Neuron (in vitro differentiated cells): ENCODE measurements around the gene MIOX.
"Not testable (repeated sequence)": the region's sequence is repeated elsewhere in the genome, so short reads cannot be mapped to it uniquely, and the experiment has no call there.

Experiments
- H2AFZ ChIP-seq: one replicate; pipeline ENCODE4 v1.6.1; 2013; ENCODE audit warnings: low read depth, mild to moderate bottlenecking, inconsistent platforms, low read length, moderate library complexity
- H3K27me3 ChIP-seq: one replicate; pipeline ENCODE4 v1.6.1; 2013; ENCODE audit warnings: low read length; ENCODE audit not compliant: insufficient read depth
- H3K36me3 ChIP-seq: one replicate; pipeline ENCODE4 v1.6.1; 2013; ENCODE audit warnings: low read length; ENCODE audit not compliant: insufficient read depth
- H3K4me1 ChIP-seq: one replicate; pipeline ENCODE4 v1.6.1; 2013; ENCODE audit warnings: low read length; ENCODE audit not compliant: insufficient read depth
- H3K4me3 ChIP-seq: 2 replicates; pipeline ENCODE4 v1.5.1; 2013; ENCODE audit warnings: mild to moderate bottlenecking, low read length, moderate library complexity
- H3K9me3 ChIP-seq: one replicate; pipeline ENCODE4 v1.6.1; 2013; ENCODE audit warnings: low read length

Gene MIOX

DNA sequence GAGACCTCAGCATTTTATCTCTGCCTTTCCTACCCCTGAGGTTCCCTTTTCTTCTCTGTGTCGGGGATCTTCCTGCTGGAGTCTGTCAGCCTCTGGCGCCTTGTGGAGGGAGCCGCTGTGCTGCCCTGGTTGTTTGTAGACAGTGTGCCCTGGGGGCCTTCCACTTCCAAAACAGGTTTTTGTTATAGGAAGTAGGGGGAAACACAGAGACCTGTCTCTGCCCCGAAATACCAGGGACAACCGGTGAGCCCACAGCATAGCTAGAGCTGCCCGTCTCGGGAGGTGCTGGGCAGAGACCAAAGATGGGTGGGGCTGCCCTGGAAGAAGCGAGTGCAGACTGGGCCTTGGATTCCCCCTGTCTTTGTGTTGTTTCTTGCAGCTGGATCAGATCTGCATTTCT is 29.4 kb downstream of the MIOX start:
- no peaks in the 10 kb centered on the region for H3K9me3 ChIP-seq
- H3K4me1 ChIP-seq, result no peaks in the 10 kb centered on the region
- H3K4me3 ChIP-seq, result no peak overlapping the region
- H3K27me3 ChIP-seq, result no peaks in the 10 kb centered on the region
- H2AFZ ChIP-seq, result no peak overlapping the region
- peaks cover 57% of the 10 kb centered on the region for H3K36me3 ChIP-seq

DNA sequence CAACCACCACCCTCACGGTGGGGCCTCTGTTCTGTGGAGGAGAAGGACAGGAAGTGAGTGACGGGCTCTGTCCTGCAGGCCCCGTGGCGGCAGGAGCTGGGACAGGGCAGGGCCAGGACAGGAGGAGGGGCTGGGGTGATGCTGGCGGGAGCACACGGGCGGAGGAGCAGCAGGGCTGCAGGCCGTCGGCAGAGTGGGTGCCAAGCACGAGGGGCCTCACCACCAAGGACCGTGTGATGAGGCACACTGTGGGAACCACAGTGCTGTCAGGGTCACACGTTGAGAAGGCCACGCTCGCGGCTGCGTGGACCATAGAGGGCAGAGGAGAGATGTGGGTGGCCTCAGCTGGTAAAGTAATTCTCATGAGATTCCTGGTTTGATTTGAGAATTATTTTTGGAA is 30.2 kb downstream of the MIOX start:
- Histone ChIP-seq H3K4me3 (no peak overlapping the region), H3K27me3 (no peaks in the 10 kb centered on the region), H3K36me3 (peaks cover 64% of the 10 kb centered on the region), H3K9me3 (no peaks in the 10 kb centered on the region), H2AFZ (no peak overlapping the region), H3K4me1 (no peaks in the 10 kb centered on the region)

DNA sequence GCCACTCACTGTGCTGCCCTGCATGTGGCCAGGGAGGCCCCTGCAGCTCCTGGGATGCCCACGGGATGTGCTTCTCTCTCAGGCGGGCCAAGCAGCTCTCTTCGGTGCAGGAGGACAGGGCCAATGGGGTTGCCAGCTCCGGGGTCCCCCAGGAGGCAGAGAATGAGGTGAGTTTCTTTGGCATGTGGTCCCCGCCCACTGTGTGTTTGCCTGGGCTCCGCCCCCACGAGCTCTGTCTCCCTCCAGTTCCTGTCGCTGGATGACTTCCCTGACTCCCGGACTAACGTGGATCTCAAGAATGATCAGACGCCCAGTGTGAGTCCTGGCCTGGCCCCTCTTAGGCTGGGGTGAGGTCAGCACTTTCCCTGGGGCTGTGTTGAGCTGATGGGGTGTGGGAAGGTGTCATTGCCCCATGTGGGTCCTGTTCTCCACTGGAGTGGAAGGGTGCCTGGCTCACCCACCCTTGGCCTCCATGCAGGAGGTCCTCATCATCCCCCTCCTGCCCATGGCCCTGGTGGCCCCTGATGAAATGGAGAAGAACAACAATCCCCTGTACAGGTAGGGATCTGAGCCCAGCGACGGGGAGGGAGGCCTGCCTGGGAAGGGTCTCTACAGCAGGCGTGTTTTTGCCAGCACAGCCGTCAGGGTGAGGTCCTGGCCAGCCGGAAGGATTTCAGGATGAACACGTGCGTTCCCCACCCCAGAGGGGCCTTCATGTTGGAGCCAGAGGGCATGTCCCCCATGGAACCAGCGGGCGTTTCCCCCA is 31.0 kb downstream of the MIOX start:
- Histone ChIP-seq H3K4me1 (no peaks in the 10 kb centered on the region), H3K9me3 (no peaks in the 10 kb centered on the region), H3K27me3 (no peaks in the 10 kb centered on the region), H3K36me3 (peaks cover 67% of the 10 kb centered on the region), H3K4me3 (no peak overlapping the region), H2AFZ (no peak overlapping the region)

DNA sequence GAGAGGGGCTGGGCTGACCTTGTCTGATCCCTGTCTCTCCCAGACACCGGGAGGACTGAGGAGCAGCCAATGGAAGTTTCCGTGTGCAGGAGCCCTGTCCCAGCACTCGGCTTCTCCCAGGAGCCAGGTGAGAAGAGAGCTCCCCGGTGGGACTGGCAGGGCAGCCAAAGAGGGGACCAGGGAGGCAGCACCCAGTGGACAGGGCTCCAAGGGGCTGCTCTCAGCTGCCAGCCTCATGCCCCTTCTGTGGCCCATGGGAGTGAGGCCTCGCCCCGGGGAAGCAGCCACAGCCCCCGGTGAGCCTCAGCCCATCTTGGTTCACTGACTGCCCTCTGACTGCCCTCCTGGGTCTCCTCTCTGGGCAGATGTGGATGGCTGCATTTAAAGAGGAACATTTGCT is 31.9 kb downstream of the MIOX start:
- Histone ChIP-seq H3K4me3 (no peak overlapping the region), H2AFZ (no peak overlapping the region), H3K4me1 (no peaks in the 10 kb centered on the region), H3K27me3 (no peaks in the 10 kb centered on the region), H3K36me3 (peaks cover 71% of the 10 kb centered on the region), H3K9me3 (no peaks in the 10 kb centered on the region)

DNA sequence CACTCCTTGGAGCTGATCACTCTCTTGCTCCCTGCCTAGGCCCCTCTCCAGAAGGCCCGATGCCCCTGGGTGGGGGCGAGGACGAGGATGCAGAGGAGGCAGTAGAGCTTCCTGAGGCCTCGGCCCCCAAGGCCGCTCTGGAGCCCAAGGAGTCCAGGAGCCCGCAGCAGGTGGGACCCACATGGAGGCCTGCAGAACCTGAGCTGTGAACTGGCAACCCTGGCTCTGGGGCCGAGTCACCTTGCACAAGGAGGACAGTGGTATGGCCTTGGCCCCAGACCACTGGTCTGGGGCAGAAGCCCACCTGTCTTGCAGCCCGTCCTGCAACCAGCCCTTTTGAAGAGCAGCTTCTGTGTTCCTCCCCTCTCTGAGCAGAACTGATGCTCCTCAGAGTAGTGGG is 32.5 kb downstream of the MIOX start:
- Histone ChIP-seq H2AFZ (no peak overlapping the region), H3K4me3 (no peak overlapping the region), H3K27me3 (no peaks in the 10 kb centered on the region), H3K9me3 (no peaks in the 10 kb centered on the region), H3K36me3 (peaks cover 75% of the 10 kb centered on the region), H3K4me1 (peaks cover under 1% of the 10 kb centered on the region)

DNA sequence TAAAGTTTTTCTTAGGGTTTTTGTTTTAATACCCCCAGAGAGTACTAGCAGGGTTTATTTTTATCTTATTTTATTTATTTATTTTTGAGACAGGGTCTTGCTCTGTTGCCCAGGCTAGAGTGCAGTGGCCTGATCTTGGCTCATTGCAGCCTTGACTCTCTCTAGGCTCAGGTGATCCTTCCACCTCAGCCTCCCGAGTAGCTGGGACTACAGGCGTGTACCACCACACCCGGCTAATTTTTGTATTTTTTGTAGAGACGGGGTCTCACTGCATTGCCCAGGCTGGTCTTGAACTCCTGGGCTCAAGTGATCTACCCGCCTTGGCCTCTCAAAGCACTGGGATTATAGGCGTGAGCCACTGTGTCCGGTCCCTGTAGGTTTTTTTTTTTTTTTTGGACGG is 33.5 kb downstream of the MIOX start:
- not testable (repeated sequence) for H3K27me3 ChIP-seq, H3K9me3 ChIP-seq, H3K4me3 ChIP-seq, H2AFZ ChIP-seq
- Histone ChIP-seq H3K4me1 (peaks cover 11% of the 10 kb centered on the region), H3K36me3 (peaks cover 68% of the 10 kb centered on the region)

DNA sequence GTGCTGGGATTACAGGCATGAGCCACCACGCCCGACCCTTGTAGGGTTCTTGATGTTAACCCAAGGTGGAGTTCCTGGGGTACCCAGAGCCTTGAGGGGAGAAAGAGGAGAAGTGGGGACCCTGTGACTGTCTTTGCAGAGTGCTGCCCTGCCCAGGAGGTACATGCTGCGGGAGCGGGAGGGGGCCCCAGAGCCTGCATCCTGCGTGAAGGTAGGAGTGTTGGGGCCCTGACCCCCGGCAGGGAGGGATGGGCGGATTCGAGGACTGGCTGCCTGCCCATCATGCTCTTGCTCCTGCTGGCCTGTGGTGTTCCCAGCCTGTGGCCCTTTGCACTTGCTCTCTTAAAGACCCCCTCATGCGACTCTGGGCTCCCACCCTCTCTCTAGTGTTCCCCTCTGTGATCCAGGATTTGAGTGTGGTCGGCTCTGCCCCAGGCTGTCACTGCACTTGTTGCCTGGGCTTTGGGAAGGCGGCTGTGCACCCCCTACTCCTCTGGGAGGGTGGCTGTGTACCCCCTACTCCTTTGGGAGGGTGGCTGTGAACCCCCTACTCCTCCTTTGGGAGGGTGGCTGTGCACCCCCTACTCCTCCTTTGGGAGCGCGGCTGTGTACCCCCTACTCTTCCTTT is 34.3 kb downstream of the MIOX start:
- H3K36me3 ChIP-seq, result peaks cover 68% of the 10 kb centered on the region
- H2AFZ ChIP-seq, result no peak overlapping the region
- H3K4me3 ChIP-seq, result no peak overlapping the region
- H3K4me1 ChIP-seq, result peaks cover 12% of the 10 kb centered on the region
- no peaks in the 10 kb centered on the region for H3K27me3 ChIP-seq
- H3K9me3 ChIP-seq, result no peaks in the 10 kb centered on the region

DNA sequence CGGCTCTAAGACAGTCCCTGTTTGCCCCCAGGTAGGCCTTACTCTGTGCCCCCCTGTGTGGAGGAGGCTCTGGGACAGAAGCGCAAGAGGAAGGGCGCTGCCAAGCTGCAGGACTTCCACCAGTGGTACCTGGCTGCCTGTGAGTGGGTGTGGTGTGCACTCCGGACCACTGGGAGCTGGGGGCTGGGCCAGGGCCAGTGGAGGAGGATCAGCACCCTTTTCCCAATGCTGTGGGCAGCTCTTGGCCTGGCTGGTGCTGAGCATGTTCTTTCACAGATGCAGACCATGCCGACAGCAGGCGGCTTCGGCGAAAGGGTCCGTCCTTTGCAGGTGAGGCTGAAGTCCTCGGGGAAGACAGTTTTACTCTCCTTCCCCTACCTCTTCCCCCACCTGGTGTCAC is 35.1 kb downstream of the MIOX start:
- Histone ChIP-seq H2AFZ (no peak overlapping the region), H3K36me3 (peaks cover 61% of the 10 kb centered on the region), H3K4me3 (no peak overlapping the region), H3K4me1 (peaks cover 15% of the 10 kb centered on the region), H3K27me3 (no peaks in the 10 kb centered on the region), H3K9me3 (no peaks in the 10 kb centered on the region)

DNA sequence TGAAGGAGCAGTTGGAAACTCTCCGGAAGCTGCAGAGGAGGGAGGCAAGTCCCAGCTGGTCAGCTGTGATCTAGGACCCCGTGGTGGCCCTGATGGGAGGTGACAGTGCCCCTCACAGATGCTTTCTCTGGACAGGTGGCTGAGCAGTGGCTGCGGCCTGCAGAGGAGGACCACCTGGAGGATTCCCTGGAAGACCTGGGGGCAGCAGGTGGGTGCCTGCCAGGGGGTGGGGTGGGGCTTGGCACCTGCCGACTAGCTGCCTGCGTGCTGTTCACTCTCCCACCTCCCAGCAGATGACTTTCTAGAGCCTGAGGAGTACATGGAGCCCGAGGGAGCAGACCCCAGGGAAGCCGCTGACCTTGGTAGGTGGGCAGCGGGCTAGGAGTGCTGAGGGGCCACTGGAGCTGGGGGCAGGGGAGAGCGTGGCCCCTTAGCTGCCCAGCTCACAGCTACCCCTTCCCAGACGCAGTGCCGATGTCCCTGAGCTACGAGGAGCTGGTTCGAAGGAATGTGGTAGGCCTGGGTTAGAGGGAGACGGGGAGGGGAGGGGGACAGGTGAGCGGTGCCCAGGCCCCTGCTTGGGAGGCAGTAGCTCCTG is 35.6 kb downstream of the MIOX start:
- Histone ChIP-seq H3K36me3 (peaks cover 56% of the 10 kb centered on the region), H3K27me3 (no peaks in the 10 kb centered on the region), H3K4me3 (no peak overlapping the region), H2AFZ (no peak overlapping the region), H3K9me3 (no peaks in the 10 kb centered on the region), H3K4me1 (peaks cover 18% of the 10 kb centered on the region)

DNA sequence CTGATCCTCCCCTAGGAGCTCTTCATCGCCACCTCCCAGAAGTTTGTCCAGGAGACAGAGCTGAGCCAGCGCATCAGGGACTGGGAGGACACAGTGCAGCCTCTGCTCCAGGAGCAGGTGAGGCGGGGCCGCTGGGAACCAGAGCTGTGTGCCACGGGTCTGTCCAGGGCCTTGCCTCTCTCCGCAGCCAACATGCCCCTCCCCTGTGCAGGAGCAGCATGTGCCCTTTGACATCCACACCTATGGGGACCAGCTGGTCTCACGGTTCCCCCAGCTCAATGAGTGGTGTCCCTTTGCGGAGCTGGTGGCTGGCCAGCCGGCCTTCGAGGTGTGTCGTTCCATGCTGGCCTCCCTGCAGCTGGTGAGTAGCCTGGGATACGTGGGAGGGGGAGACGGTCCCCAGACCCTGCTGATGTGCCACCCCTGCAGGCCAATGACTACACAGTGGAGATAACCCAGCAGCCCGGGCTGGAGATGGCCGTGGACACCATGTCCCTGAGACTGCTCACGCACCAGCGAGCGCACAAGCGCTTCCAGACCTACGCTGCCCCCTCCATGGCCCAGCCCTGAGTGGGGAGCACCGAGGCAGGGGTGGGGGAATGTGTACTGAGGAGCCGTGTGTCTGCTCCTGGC is 36.3 kb downstream of the MIOX start:
- H3K27me3 ChIP-seq, result no peaks in the 10 kb centered on the region
- H3K9me3 ChIP-seq, result no peaks in the 10 kb centered on the region
- H3K36me3 ChIP-seq, result peaks cover 50% of the 10 kb centered on the region
- H3K4me1 ChIP-seq, result peaks cover 18% of the 10 kb centered on the region
- no peak overlapping the region for H3K4me3 ChIP-seq
- no peak overlapping the region for H2AFZ ChIP-seq

DNA sequence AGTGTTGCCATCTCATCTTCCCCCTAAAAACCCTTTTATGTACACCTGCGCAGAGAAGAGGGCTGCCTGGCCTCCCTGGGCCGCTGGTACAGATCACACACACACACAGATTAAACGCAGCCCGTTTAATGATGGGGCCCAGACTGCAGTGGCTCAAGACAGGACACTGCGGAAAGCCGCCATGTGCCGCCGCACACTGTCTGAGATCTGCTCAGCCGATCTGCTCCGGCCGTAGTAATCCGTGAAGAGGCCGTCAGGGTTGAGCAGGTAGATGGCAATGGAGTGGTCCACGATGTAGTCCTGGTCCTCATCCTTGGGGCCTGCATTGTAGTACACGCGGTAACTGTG is 36.8 kb downstream of the MIOX start:
- Histone ChIP-seq H3K27me3 (no peaks in the 10 kb centered on the region), H3K4me3 (no peak overlapping the region), H3K4me1 (peaks cover 18% of the 10 kb centered on the region), H2AFZ (no peak overlapping the region), H3K9me3 (no peaks in the 10 kb centered on the region), H3K36me3 (peaks cover 45% of the 10 kb centered on the region)

DNA sequence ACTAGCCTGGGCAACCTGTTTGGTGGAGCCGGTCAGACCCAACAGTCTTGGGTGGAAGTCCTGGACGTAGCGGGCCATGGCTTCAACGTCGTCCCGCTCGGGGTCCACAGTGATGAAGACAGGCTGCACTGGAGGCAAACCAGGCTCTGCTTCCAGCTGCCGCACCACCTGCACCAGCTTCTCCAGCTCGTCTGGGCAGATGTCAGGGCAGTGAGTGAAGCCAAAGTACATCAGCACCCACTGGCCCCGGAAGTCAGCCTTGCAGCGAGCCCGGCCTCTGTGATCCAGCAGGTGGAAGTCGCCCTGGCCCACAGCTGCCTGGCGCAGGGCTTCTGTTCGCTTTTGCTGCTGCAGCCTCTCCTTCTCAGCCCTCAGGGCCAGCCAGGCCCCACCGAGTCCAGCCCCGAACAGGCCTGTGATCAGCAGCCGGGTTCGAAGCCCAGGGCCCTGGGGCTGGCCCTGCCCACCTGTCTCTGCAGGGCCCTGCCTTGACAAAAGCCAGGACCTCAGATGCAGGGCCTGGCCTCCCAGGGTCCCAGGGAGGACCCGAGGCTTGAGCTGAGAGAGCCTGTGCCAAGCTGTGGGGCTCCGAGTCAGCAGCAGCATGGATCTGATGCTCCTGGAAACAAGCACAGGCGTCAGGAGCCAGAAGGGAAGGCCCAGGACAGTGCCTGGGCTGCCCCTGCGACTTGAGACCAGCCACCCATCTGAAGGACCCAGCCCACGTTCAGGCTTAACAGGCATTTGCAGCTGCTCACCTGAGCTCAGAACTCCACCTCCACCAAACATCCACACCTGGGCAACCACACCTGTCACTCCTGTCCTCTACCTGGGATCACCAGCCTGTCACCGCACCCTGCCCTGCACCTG is 37.4 kb downstream of the MIOX start:
- H3K4me3 ChIP-seq, result peak overlapping the region; percentile 79
- peaks cover 1% of the 10 kb centered on the region for H3K9me3 ChIP-seq
- H2AFZ ChIP-seq, result no peak overlapping the region
- peaks cover 18% of the 10 kb centered on the region for H3K4me1 ChIP-seq
- peaks cover 39% of the 10 kb centered on the region for H3K36me3 ChIP-seq
- H3K27me3 ChIP-seq, result no peaks in the 10 kb centered on the region
